ENCODE data around the gene PDE4D. TPM values are rescaled to one million over a fixed set of nuclear protein-coding genes. Genes with fewer than 3 reads are reported as not detected.

PDE4D gene
- total RNA-seq, 1 donor from 2014 or later = 7.6 TPM

GRCh38 chr5:59151162-59151889 lies 742.2 kb downstream of the PDE4D start:
- H3K9me3 Mint-ChIP-seq (ENCODE audit: low read depth) = no peaks in the 10 kb centered on the region
- TF ChIP-seq, protein P1, sequence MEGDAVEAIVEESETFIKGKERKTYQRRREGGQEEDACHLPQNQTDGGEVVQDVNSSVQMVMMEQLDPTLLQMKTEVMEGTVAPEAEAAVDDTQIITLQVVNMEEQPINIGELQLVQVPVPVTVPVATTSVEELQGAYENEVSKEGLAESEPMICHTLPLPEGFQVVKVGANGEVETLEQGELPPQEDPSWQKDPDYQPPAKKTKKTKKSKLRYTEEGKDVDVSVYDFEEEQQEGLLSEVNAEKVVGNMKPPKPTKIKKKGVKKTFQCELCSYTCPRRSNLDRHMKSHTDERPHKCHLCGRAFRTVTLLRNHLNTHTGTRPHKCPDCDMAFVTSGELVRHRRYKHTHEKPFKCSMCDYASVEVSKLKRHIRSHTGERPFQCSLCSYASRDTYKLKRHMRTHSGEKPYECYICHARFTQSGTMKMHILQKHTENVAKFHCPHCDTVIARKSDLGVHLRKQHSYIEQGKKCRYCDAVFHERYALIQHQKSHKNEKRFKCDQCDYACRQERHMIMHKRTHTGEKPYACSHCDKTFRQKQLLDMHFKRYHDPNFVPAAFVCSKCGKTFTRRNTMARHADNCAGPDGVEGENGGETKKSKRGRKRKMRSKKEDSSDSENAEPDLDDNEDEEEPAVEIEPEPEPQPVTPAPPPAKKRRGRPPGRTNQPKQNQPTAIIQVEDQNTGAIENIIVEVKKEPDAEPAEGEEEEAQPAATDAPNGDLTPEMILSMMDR (IDR thresholded peaks at IDR 0.05; ENCODE audit: unreplicated experiment) = no peak
- peaks cover 4% of the 10 kb centered on the region for H3K4me1 Mint-ChIP-seq (ENCODE audit: low read depth)
- H3K27me3 Mint-ChIP-seq = no peaks in the 10 kb centered on the region
- no peak for DNase-seq (ENCODE audit: low spot score, unreplicated experiment)
- H3K36me3 Mint-ChIP-seq (ENCODE audit: insufficient read depth) = no peaks in the 10 kb centered on the region
- H3K27ac Mint-ChIP-seq = no peak overlapping the region
- H3K4me3 Mint-ChIP-seq (ENCODE audit: low read depth) = no peak overlapping the region

DNA sequence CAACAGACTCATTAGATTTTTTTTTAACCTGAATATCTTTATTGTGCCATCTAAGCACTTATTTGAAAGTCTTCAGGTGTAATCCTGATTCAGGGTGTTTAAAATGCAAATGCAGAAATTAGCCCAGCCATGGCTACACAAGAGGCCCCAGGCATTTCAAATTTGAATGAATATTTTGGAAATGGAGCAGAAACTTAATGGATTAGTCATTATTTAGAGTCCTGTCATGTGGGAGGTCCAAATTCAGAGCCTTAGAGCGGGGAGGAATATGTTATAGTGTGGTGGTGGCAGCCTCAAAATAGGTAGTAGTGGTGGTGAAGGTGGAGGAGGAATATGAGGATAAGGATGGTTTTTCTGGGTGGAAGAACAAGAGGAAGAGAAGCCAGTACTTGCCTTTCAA lies 743.7 kb downstream of the PDE4D start:
- DNase-seq (ENCODE audit: low spot score, unreplicated experiment) = no peak
- Mint-ChIP-seq H3K27ac (no peak overlapping the region), H3K4me3 (ENCODE audit: low read depth) (no peak overlapping the region), H3K27me3 (no peaks in the 10 kb centered on the region), H3K36me3 (ENCODE audit: insufficient read depth) (no peaks in the 10 kb centered on the region), H3K4me1 (ENCODE audit: low read depth) (peaks cover 4% of the 10 kb centered on the region), H3K9me3 (ENCODE audit: low read depth) (no peaks in the 10 kb centered on the region)
- TF ChIP-seq, protein P1 (IDR thresholded peaks at IDR 0.05; ENCODE audit: unreplicated experiment) = no peak

- Mint-ChIP-seq H3K27me3 (no peaks in the 10 kb centered on the region), H3K9me3 (ENCODE audit: low read depth) (no peaks in the 10 kb centered on the region), H3K27ac (no peak overlapping the region), H3K4me1 (ENCODE audit: low read depth) (peaks cover 4% of the 10 kb centered on the region), H3K4me3 (ENCODE audit: low read depth) (no peak overlapping the region), H3K36me3 (ENCODE audit: insufficient read depth) (no peaks in the 10 kb centered on the region)
- TF ChIP-seq, protein P1 (IDR thresholded peaks at IDR 0.05; ENCODE audit: unreplicated experiment) = no peak
- no peak for DNase-seq (ENCODE audit: low spot score, unreplicated experiment)
These were observed 744.3 kb downstream of the PDE4D start for GRCh38 chr5:59149271-59149670.

GRCh38 chr5:59146729-59147128 lies 746.8 kb downstream of the PDE4D start:
- TF ChIP-seq, protein P1 (IDR thresholded peaks at IDR 0.05; ENCODE audit: unreplicated experiment) = no peak
- no peaks in the 10 kb centered on the region for H3K4me1 Mint-ChIP-seq (ENCODE audit: low read depth)
- H3K4me3 Mint-ChIP-seq (ENCODE audit: low read depth) = no peak overlapping the region
- no peaks in the 10 kb centered on the region for H3K36me3 Mint-ChIP-seq (ENCODE audit: insufficient read depth)
- no peaks in the 10 kb centered on the region for H3K9me3 Mint-ChIP-seq (ENCODE audit: low read depth)
- DNase-seq (ENCODE audit: low spot score, unreplicated experiment) = no peak
- no peaks in the 10 kb centered on the region for H3K27me3 Mint-ChIP-seq
- H3K27ac Mint-ChIP-seq = no peak overlapping the region

- Mint-ChIP-seq H3K36me3 (ENCODE audit: insufficient read depth) (no peaks in the 10 kb centered on the region), H3K4me3 (ENCODE audit: low read depth) (no peak overlapping the region), H3K9me3 (ENCODE audit: low read depth) (no peaks in the 10 kb centered on the region), H3K4me1 (ENCODE audit: low read depth) (no peaks in the 10 kb centered on the region), H3K27ac (no peak overlapping the region), H3K27me3 (no peaks in the 10 kb centered on the region)
- DNase-seq (ENCODE audit: low spot score, unreplicated experiment) = no peak
- TF ChIP-seq, protein P1 (IDR thresholded peaks at IDR 0.05; ENCODE audit: unreplicated experiment) = no peak
These were observed 749.6 kb downstream of the PDE4D start for GRCh38 chr5:59143926-59144333.

Measured in progenitor cell of endocrine pancreas (in vitro differentiated cells).